Gastroesophageal sphincter (tissue), 3 donors: ENCODE measurements around the gene RAD23B.

Experiments
- EP300 ChIP-seq: sonication (generic); formaldehyde crosslinking; IDR thresholded peaks from one replicate; pipeline ENCODE4 v1.6.1; 2017; ENCODE audit warnings: antibody characterized with exemption, mild to moderate bottlenecking
- POLR2A ChIP-seq, 2 donors: fragments of 450-650 bp; IDR thresholded peaks; one replicate each; pipeline ENCODE4 v1.6.1; 2017; ENCODE audit warnings: antibody characterized with exemption in 2 of 2, mild to moderate bottlenecking in 2 of 2, moderate library complexity in 1 of 2
- POLR2AphosphoS5 ChIP-seq: sonication (generic); formaldehyde crosslinking; IDR thresholded peaks from one replicate; pipeline ENCODE4 v1.6.1; 2017; ENCODE audit warnings: antibody characterized with exemption
- TF ChIP-seq, protein P1 (sequence below), 4 experiments: fragments of 200-600 bp in 2 of 4; fragments of 450-650 bp in 2 of 4; sonication (generic) in 1 of 4; IDR thresholded peaks; one replicate each; pipeline ENCODE4 v1.5.1; 2017 to 2019; ENCODE audit warnings: antibody characterized with exemption in 4 of 4, mild to moderate bottlenecking in 2 of 4, moderate library complexity in 2 of 4

DNA sequence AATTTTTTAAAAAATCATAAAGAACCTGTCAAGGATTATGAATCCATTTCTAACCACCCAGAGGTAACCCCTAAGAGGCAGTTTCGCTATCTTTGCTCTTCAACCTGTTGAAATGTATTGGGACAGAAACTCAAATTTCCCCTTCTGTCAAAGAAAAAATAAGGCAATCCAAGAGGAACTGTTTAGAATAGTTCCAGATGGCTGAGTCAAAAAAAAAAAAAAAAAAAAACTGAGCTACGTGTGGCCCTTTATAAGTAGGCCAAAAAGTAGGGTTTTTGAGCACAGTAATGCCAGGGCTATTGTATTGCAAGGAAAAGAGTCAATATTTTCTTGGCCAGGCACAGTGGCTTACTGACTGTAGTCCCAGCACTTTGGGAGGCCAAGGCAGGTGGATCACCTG lies 94.9 kb downstream of the RAD23B start:
- TF ChIP-seq POLR2AphosphoS5 (no peak), EP300 (no peak), POLR2A (IDR thresholded peaks at IDR 0.05) (no peak)
- TF ChIP-seq, protein P1, sequence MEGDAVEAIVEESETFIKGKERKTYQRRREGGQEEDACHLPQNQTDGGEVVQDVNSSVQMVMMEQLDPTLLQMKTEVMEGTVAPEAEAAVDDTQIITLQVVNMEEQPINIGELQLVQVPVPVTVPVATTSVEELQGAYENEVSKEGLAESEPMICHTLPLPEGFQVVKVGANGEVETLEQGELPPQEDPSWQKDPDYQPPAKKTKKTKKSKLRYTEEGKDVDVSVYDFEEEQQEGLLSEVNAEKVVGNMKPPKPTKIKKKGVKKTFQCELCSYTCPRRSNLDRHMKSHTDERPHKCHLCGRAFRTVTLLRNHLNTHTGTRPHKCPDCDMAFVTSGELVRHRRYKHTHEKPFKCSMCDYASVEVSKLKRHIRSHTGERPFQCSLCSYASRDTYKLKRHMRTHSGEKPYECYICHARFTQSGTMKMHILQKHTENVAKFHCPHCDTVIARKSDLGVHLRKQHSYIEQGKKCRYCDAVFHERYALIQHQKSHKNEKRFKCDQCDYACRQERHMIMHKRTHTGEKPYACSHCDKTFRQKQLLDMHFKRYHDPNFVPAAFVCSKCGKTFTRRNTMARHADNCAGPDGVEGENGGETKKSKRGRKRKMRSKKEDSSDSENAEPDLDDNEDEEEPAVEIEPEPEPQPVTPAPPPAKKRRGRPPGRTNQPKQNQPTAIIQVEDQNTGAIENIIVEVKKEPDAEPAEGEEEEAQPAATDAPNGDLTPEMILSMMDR (IDR thresholded peaks at IDR 0.05): no peak
